NCI-H748 treated with DMSO at 0.1 percent for 48 hours (cell line): Measurements from ENCODE around the gene NELFB.

ENCODE experiments used
- DNase-seq: peaks from one replicate; lab custom pipeline; 2025; lab: John Stamatoyannopoulos, UW

The NELFB gene

DNA sequence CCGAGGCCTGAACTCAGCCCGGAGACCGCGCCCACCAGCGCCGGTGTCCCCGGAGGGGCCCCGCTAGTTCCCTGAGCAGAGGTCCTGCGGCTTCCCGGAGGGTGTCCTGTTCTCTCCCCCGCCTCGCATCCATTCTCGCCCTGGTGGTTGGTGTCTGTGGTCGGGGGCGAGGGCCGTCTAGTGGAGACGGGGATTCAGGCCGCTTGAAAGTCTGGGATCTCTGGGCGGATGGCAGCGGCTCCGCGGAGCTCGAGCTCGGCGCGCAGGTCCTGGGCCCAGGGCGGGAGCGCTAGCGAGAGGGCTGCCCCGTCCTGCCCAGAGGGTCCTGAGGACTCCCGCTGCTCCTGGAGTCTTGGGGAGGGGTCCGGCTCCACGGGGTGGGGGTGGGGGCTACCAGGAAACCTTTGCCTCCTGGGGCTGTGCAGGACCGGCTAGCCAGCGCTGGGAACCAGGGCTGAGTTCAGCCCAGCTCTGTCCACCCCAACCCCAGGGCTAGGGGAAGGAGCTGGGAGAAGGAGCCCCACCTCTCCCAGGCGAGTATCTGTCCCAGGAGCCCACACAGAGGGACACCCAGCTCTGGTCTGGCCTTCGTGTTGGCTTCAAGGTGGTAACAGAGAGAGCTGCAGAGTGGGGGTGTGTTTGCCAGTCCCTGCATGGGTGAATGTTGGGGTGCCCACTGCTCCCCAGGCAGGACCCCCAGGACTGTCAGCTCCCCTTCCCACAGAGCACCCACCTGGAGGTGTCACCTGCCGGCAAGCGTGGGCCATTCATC, 26.4 kb downstream of the NELFB start:
- DNase-seq: no peak

DNA sequence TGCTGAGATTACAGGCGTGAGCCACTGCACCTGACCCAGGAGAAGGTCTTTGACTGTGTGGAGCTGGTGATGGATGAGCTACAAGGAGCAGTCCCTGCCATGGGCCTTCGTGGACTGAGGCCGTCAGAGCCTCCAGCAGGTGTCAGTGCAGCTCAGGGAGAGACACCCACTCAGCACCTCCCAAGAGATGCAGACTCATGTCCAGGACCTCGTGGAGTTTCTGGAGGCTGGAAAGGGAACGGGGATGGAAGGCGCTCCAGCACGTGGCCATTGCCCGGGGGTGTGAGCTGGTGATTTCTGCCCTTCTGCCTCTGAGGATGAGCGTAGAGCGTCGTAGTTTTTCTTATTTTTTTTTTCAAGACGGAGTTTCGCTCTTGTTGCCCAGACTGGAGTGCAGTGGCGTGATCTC, 31.9 kb downstream of the NELFB start:
- peak; percentile 27 for DNase-seq

DNA sequence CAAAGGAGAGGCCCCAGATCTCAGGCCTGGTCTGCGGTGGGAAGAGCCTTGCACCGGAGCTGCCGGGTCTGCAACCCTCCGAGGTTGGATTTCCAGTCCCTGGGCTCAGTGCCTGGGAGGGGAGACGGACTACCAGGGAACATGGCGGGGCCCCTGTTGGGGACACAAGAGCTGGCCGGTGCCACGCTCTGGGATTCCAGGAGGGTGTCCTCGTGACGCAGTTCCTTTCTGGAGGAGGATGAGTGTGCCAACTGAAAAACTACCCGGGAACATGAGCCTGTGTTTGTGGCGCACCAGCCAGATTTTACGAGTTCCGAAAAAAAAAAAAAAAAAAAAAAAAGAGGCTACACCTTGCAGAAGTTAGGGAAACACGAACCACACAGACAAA, 38.0 kb downstream of the NELFB start:
- no peak for DNase-seq

GRCh38 chr9:137293482-137294090, 38.5 kb downstream of the NELFB start:
- DNase-seq: no peak

DNA sequence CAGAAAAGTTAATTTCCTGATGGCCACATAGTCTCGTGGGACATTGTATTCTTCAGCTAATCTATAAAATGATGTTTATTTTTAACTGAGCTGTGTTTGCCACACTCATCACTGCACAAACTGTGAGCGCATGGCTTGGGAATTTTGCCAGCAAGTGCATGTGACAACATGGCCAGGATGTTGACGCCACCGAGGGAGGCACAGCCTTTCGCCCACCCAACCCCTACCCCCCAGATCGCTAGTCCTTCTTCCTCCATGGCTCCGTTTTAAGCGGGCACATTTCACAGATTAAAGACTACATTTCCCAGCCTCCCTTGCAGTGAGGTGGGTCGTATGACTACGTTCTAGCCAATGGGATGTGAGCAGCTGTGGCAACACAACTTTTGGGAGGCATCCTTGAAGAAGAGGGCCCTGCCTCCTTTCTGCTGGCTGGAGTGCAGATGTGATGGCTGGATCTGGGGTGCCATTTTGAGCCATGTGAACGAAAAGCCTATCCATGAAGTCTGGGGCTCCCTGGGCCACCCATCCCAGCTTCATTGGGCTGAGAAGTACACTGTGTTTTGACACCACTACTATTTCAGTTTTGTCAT, 39.1 kb downstream of the NELFB start:
- peak; percentile 55 for DNase-seq

- no peak for DNase-seq
These were observed 39.6 kb downstream of the NELFB start for GRCh38 chr9:137294681-137295237.

- DNase-seq: no peak
These were observed 40.2 kb downstream of the NELFB start for GRCh38 chr9:137295238-137295811.

GRCh38 chr9:137295849-137296669, 40.9 kb downstream of the NELFB start:
- DNase-seq: no peak

DNA sequence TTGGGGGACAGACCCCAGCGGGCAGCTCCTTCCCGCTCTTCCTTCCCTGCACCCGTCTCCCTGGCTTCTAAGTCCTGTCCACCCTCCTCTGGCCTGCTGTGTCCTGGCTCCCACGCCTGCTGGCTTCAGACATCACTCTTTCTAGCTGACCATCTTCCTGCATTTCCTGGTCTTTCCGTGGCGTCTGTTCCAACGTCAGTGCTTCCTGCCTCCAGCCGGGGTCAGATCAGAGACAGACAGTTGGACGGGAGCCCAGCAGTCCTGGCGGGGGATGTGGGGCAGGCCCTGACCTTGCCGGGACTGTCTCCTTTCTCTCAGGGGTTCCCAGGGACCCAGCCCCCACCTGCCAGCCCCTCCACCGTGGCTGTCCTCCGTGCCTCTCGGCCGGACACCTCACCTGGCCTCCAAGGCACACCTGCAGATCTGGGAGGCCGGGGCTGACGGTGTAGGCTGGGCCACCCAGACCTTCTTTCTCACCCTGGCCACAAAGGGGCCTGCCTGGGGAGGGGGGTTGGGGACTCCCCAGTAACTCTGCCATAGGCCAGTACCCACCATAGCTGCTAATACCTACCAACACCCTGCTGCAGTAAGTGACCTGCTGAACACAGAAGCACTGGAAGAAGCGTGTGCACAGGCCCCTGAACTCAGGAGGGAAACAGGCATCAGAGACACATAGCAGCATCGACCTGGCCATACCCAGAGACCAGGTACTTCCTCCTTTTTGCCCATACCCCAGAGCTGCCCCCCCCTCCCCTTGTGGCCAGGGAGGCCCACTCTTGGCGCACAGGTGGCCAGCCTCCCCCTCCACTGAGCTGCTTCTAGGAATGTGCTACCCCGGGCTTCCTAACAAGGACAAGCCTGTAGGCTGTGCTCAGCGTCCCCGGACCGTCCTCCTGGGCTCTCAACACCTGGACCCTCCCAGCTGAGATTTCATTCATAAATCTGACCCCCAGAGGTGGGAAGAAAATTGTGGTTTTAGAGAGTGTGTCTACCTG, 41.8 kb downstream of the NELFB start:
- no peak for DNase-seq

DNA sequence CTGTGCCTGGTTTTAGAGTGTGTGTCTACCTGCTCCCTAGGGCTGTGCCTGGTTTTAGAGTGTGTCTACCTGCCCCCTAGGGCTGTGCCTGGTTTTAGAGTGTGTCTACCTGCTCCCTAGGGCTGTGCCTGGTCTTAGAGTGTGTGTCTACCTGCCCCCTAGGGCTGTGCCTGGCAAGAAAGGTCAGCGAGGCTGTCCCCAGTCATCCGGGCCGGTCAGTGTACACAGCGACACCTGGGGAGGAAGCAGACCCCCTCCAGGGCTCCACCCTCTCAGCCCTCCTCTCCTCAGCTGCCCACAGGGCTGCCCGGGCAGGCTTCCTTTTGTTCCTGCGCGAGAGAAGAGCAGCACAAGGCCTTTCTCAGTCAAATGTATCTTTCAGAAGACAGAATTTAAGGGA, 42.8 kb downstream of the NELFB start:
- no peak for DNase-seq

GRCh38 chr9:137298401-137299202, 43.5 kb downstream of the NELFB start:
- DNase-seq: no peak

- DNase-seq: no peak
These were observed 44.1 kb downstream of the NELFB start for GRCh38 chr9:137299203-137299565.

GRCh38 chr9:137299938-137300337, 44.8 kb downstream of the NELFB start:
- no peak for DNase-seq

GRCh38 chr9:137300567-137301080, 45.5 kb downstream of the NELFB start:
- DNase-seq: peak; percentile 53

- no peak for DNase-seq
These were observed 46.2 kb downstream of the NELFB start for GRCh38 chr9:137301081-137301947.

- peak; percentile 66 for DNase-seq
These were observed 47.0 kb downstream of the NELFB start, which contains the start of gene NRARP for GRCh38 chr9:137302118-137302448. NRARP (minus strand) TSS chr9:137302271; CDS start chr9:137301928, 343 bp downstream.

- no peak for DNase-seq
These were observed 47.5 kb downstream of the NELFB start for GRCh38 chr9:137302449-137303150.
